ENCODE data around the gene PRKCH. TPM values are rescaled to one million over a fixed set of nuclear protein-coding genes. Genes with fewer than 3 reads are reported as not detected.

Gene PRKCH
- total RNA-seq, 1 donor from 2014 or later, result 16.4 TPM

GRCh38 chr14:61567838-61568571, 246.6 kb downstream of the PRKCH start:
- intact Hi-C loops (cut with DNase I), result loop anchor here (2.0 to 5.0 kb wide), 2 partner anchors 101 to 1006 kb away; no protein-coding TSS in a partner anchor
- DNase-seq (ENCODE audit: missing footprints), result peak; percentile 71
- no peak for ATAC-seq

GRCh38 chr14:61568572-61569011, 247.2 kb downstream of the PRKCH start:
- DNase-seq (ENCODE audit: missing footprints) (peak; percentile 69), ATAC-seq (peak; percentile 51)
- intact Hi-C loops (cut with DNase I), result loop anchor here (2.0 to 5.0 kb wide), 2 partner anchors 102 to 1006 kb away; no protein-coding TSS in a partner anchor

GRCh38 chr14:61569308-61569707, 247.9 kb downstream of the PRKCH start:
- intact Hi-C loops (cut with DNase I), result loop anchor here (2.0 to 5.0 kb wide), 2 partner anchors 103 to 1007 kb away; no protein-coding TSS in a partner anchor
- DNase-seq (ENCODE audit: missing footprints), result no peak
- ATAC-seq, result no peak

- DNase-seq (ENCODE audit: missing footprints) (peak; percentile 84), ATAC-seq (peak; percentile 59)
- intact Hi-C loops (cut with DNase I), result loop anchor here (2.0 to 5.0 kb wide), 2 partner anchors 103 to 1008 kb away; no protein-coding TSS in a partner anchor
Observed at GRCh38 chr14:61569812-61570548, 248.6 kb downstream of the PRKCH start.

- intact Hi-C loops (cut with DNase I), result no loop called here
- ATAC-seq (no peak), DNase-seq (ENCODE audit: missing footprints) (no peak)
Observed at GRCh38 chr14:61570549-61571290, 249.3 kb downstream of the PRKCH start.

GRCh38 chr14:61571917-61572316, 250.5 kb downstream of the PRKCH start:
- intact Hi-C loops (cut with DNase I), result no loop called here
- ATAC-seq (no peak), DNase-seq (ENCODE audit: missing footprints) (no peak)

GRCh38 chr14:61573321-61573720, 251.9 kb downstream of the PRKCH start:
- ATAC-seq (no peak), DNase-seq (ENCODE audit: missing footprints) (no peak)
- intact Hi-C loops (cut with DNase I), result no loop called here

- DNase-seq (ENCODE audit: missing footprints) (no peak), ATAC-seq (no peak)
- intact Hi-C loops (cut with DNase I), result no loop called here
Observed at GRCh38 chr14:61573748-61574513, 252.6 kb downstream of the PRKCH start.

GRCh38 chr14:61574514-61574807, 253.1 kb downstream of the PRKCH start:
- no peak for DNase-seq (ENCODE audit: missing footprints)
- intact Hi-C loops (cut with DNase I), result no loop called here
- ATAC-seq, result no peak

- DNase-seq (ENCODE audit: missing footprints) (no peak), ATAC-seq (no peak)
- intact Hi-C loops (cut with DNase I), result no loop called here
Observed at GRCh38 chr14:61575126-61575525, 253.7 kb downstream of the PRKCH start.

GRCh38 chr14:61575551-61576150, 254.3 kb downstream of the PRKCH start:
- DNase-seq (ENCODE audit: missing footprints), result no peak
- intact Hi-C loops (cut with DNase I), result no loop called here
- ATAC-seq, result no peak

GRCh38 chr14:61577506-61577931, 256.1 kb downstream of the PRKCH start:
- DNase-seq (ENCODE audit: missing footprints) (no peak), ATAC-seq (no peak)
- intact Hi-C loops (cut with DNase I), result no loop called here

- intact Hi-C loops (cut with DNase I), result no loop called here
- DNase-seq (ENCODE audit: missing footprints) (no peak), ATAC-seq (no peak)
Observed at GRCh38 chr14:61578745-61579144, 257.4 kb downstream of the PRKCH start.

- intact Hi-C loops (cut with DNase I), result no loop called here
- no peak for DNase-seq (ENCODE audit: missing footprints)
Observed at GRCh38 chr14:61581340-61581739, 260.0 kb downstream of the PRKCH start.

GRCh38 chr14:61581955-61582615, 260.7 kb downstream of the PRKCH start:
- ATAC-seq, result peak; percentile 66
- intact Hi-C loops (cut with DNase I), result no loop called here
- no peak for DNase-seq (ENCODE audit: missing footprints)

More at GRCh38 chr14:61581340-61581739, 260.0 kb downstream of the PRKCH start:
- ATAC-seq, result no peak

GRCh38 chr14:61582815-61583214, 261.4 kb downstream of the PRKCH start:
- intact Hi-C loops (cut with DNase I), result no loop called here
- ATAC-seq (no peak), DNase-seq (ENCODE audit: missing footprints) (no peak)

GRCh38 chr14:61584331-61584741, 263.0 kb downstream of the PRKCH start:
- no peak for ATAC-seq
- intact Hi-C loops (cut with DNase I), result no loop called here

More at GRCh38 chr14:61584331-61584741, 263.0 kb downstream of the PRKCH start:
- DNase-seq (ENCODE audit: missing footprints), result no peak
